ENCODE data around the gene AQP6. TPM values are rescaled to one million over a fixed set of nuclear protein-coding genes. Genes with fewer than 3 reads are reported as not detected.
A peak's percentile ranks its signal among the peaks of the same experiment; 100 is the strongest.

The AQP6 gene
- total RNA-seq, 1 experiment from 2014 or later = not detected

DNA sequence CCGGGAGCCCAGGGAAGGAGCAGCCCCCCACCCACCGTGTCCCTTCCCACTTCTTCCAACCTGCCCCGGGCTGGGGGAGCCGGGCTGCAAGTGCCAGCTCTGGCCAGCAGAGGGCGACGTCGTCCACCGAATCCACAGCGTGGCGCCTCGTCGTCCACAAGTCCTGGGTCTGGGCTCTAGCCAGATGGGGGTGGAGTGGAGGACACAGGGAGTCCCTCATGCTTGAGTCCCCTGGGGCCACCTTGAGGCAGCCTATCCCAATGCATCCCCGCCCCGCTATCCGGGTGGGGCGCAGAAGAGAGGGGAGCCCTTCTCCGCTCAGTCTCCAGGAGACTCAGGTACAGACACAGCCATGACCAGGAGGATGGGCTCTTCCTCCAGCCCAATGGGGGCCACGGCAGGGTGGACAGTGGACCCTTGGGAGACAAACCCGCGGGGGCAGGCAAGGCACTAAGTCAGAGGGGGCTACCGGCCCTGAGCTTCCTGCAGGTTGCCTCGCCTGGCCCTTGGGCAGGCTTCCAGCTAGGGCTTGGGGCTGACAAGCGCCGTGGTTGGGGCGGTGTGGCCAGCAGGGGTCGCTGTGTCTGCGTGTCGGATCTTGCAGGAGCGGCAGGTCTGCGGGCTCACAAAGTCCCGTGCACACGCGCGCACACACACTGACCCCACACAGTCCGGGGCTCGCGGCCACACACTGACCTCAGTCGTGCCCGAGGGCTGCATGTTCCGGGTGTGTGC lies 5.5 kb upstream of the AQP6 start:
- Histone ChIP-seq H3K9me3 (ENCODE audit: insufficient read depth, low read depth) (no peaks in the 10 kb centered on the region), H3K27me3 (ENCODE audit: insufficient read depth, low read depth) (peaks cover 23% of the 10 kb centered on the region), H3F3A (ENCODE audit: insufficient read depth, low read depth) (peaks cover 3% of the 10 kb centered on the region; the same call in 1 of the 2 replicates), H3K9me2 (ENCODE audit: insufficient read depth) (no peaks in the 10 kb centered on the region), H3K4me1 (replicated peaks; ENCODE audit: insufficient read depth) (peaks cover 33% of the 10 kb centered on the region), H3K79me2 (ENCODE audit: low read depth) (no peaks in the 10 kb centered on the region), H3K27ac (no peak overlapping the region), H3K36me3 (ENCODE audit: low read depth) (no peaks in the 10 kb centered on the region), H2AFZ (peak overlapping the region; percentile 78), H3K4me3 (peak overlapping the region; percentile 50), H4K20me1 (ENCODE audit: insufficient read depth) (no peaks in the 10 kb centered on the region), H3K4me2 (peak overlapping the region; percentile 85)
- peak; percentile 77 to 83 for DNase-seq
- CTCF ChIA-PET = interaction anchor here (0.6 to 2.3 kb wide), 9 partner anchors 21 to 1565 kb away, joined by 3 to 20 read pairs (median 4); no protein-coding TSS in a partner anchor
- POLR2A ChIA-PET (ENCODE audit: unreplicated experiment) = no interaction called here
- no peak for TF ChIP-seq EZH2 (IDR thresholded peaks at IDR 0.05; ENCODE audit: low read depth)
- TF ChIP-seq, protein P1, sequence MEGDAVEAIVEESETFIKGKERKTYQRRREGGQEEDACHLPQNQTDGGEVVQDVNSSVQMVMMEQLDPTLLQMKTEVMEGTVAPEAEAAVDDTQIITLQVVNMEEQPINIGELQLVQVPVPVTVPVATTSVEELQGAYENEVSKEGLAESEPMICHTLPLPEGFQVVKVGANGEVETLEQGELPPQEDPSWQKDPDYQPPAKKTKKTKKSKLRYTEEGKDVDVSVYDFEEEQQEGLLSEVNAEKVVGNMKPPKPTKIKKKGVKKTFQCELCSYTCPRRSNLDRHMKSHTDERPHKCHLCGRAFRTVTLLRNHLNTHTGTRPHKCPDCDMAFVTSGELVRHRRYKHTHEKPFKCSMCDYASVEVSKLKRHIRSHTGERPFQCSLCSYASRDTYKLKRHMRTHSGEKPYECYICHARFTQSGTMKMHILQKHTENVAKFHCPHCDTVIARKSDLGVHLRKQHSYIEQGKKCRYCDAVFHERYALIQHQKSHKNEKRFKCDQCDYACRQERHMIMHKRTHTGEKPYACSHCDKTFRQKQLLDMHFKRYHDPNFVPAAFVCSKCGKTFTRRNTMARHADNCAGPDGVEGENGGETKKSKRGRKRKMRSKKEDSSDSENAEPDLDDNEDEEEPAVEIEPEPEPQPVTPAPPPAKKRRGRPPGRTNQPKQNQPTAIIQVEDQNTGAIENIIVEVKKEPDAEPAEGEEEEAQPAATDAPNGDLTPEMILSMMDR (conservative IDR thresholded peaks at IDR 0.05) = peak; percentile 87
- intact Hi-C loops (cut with micrococcal nuclease; ENCODE audit: unreplicated experiment) = loop anchor here (1.0 to 10.0 kb wide), 5 partner anchors 22 to 198 kb away; partner anchors contain the start of gene CERS5
- BruUV-seq (replicated peaks) = no TSS peak

GRCh38 chr12:49967777-49968250 lies 4.9 kb upstream of the AQP6 start:
- BruUV-seq (replicated peaks) = no TSS peak
- peaks cover 27% of the 10 kb centered on the region for H3K4me1 ChIP-seq (replicated peaks; ENCODE audit: insufficient read depth)
- H3K9me3 ChIP-seq (ENCODE audit: insufficient read depth, low read depth) = no peaks in the 10 kb centered on the region
- H3K27ac ChIP-seq = no peak overlapping the region
- CTCF ChIA-PET = interaction anchor here (0.6 to 2.3 kb wide), 8 partner anchors 22 to 1566 kb away, joined by 3 to 20 read pairs (median 6); no protein-coding TSS in a partner anchor
- no peaks in the 10 kb centered on the region for H3K36me3 ChIP-seq (ENCODE audit: low read depth)
- peaks cover 3% of the 10 kb centered on the region; the same call in 1 of the 2 replicates for H3F3A ChIP-seq (ENCODE audit: insufficient read depth, low read depth)
- no peak overlapping the region for H2AFZ ChIP-seq
- no peak for DNase-seq
- intact Hi-C loops (cut with micrococcal nuclease; ENCODE audit: unreplicated experiment) = loop anchor here (1.0 to 10.0 kb wide), 5 partner anchors 23 to 197 kb away; partner anchors contain the start of gene CERS5
- H3K4me3 ChIP-seq = peak overlapping the region; percentile 50; the same call in 1 of the 2 replicates
- TF ChIP-seq, protein P1 (conservative IDR thresholded peaks at IDR 0.05) = no peak
- no peak for TF ChIP-seq EZH2 (IDR thresholded peaks at IDR 0.05; ENCODE audit: low read depth)
- POLR2A ChIA-PET (ENCODE audit: unreplicated experiment) = no interaction called here
- H3K9me2 ChIP-seq (ENCODE audit: insufficient read depth) = no peaks in the 10 kb centered on the region
- H3K4me2 ChIP-seq = peak overlapping the region; percentile 85
- no peaks in the 10 kb centered on the region for H3K79me2 ChIP-seq (ENCODE audit: low read depth)
- peaks cover 23% of the 10 kb centered on the region for H3K27me3 ChIP-seq (ENCODE audit: insufficient read depth, low read depth)
- H4K20me1 ChIP-seq (ENCODE audit: insufficient read depth) = no peaks in the 10 kb centered on the region

- BruUV-seq (replicated peaks) = no TSS peak
- Histone ChIP-seq H3K4me3 (no peak overlapping the region), H4K20me1 (ENCODE audit: insufficient read depth) (no peaks in the 10 kb centered on the region), H3K27me3 (ENCODE audit: insufficient read depth, low read depth) (peaks cover 23% of the 10 kb centered on the region), H3K36me3 (ENCODE audit: low read depth) (no peaks in the 10 kb centered on the region), H3K27ac (no peak overlapping the region), H3K9me2 (ENCODE audit: insufficient read depth) (no peaks in the 10 kb centered on the region), H3F3A (ENCODE audit: insufficient read depth, low read depth) (no peaks in the 10 kb centered on the region), H2AFZ (no peak overlapping the region), H3K4me1 (replicated peaks; ENCODE audit: insufficient read depth) (peaks cover 21% of the 10 kb centered on the region), H3K9me3 (ENCODE audit: insufficient read depth, low read depth) (no peaks in the 10 kb centered on the region), H3K79me2 (ENCODE audit: low read depth) (no peaks in the 10 kb centered on the region), H3K4me2 (no peak overlapping the region)
- ChIA-PET CTCF (interaction anchor here (0.6 to 0.7 kb wide), 7 partner anchors 9 to 1899 kb away, joined by 3 to 17 read pairs (median 7); no protein-coding TSS in a partner anchor), POLR2A (ENCODE audit: unreplicated experiment) (no interaction called here)
- no peak for DNase-seq
- no peak for TF ChIP-seq EZH2 (IDR thresholded peaks at IDR 0.05; ENCODE audit: low read depth)
- TF ChIP-seq, protein P1 (conservative IDR thresholded peaks at IDR 0.05) = no peak
- intact Hi-C loops (cut with micrococcal nuclease; ENCODE audit: unreplicated experiment) = loop anchor here (5.0 to 10.0 kb wide), 2 partner anchors 191 to 196 kb away; partner anchors contain the start of gene CERS5
These were observed 4.3 kb upstream of the AQP6 start for GRCh38 chr12:49968471-49968870.
